NCI-H2171 treated with DMSO at 0.1 percent for 48 hours (cell line): ENCODE measurements around the gene PCOLCE2.
"Not testable (repeated sequence)": the region's sequence is repeated elsewhere in the genome, so short reads cannot be mapped to it uniquely, and the experiment has no call there.

ENCODE experiments used
- DNase-seq: peaks from one replicate; lab custom pipeline; 2025; lab: John Stamatoyannopoulos, UW

PCOLCE2 gene

GRCh38 chr3:142898346-142899213 is 9.7 kb upstream of the PCOLCE2 start:
- DNase-seq: no peak

DNA sequence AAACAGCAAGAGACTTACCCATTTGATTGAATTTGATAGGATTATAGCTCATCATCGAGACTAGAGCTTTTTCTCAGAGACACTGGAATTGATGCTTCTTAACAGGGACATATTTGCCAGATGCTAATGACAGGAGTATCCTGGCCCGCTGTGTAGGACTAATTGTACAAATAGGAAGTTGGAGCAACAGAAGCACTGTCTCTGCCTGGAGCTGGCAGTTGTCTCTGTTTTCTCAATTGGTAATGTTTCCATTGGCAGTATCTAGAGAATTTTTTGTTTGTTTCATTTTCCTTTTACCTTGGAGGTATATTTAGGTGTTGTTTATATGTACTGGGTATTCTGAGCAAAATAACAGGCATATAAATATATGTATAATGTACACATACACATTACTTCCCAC is 8.9 kb upstream of the PCOLCE2 start:
- DNase-seq: no peak

- no peak for DNase-seq
These were observed 8.1 kb upstream of the PCOLCE2 start for GRCh38 chr3:142896996-142897395.

- DNase-seq: no peak
These were observed 7.4 kb upstream of the PCOLCE2 start for GRCh38 chr3:142896201-142896755.

DNA sequence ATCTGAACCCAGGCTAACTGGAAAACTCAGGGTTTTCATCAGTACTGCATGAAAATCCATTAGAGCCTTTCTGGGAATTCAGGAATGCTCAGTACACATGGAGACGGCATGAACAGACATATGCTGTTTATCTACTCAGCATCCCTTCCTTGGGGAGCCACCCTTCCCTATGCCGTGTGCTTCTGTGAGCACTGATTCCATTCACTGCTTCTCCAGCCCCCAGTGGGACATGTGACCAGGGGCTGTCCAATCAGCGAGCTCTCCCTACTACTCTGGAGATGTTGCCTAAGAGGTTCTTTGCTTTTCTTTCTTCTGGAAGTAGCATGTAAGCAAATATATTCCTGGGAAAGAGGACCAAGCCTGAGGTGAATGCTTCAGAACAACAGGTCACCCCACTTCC is 5.6 kb upstream of the PCOLCE2 start:
- peak; percentile 24 for DNase-seq

GRCh38 chr3:142892714-142893113 is 3.8 kb upstream of the PCOLCE2 start:
- no peak for DNase-seq

GRCh38 chr3:142890592-142890991 is 1.7 kb upstream of the PCOLCE2 start:
- DNase-seq: no peak

GRCh38 chr3:142889212-142890014 is 530 bp upstream of the PCOLCE2 start:
- peak; percentile 48 for DNase-seq

- peak; percentile 95 for DNase-seq
These were observed 793 bp downstream of the PCOLCE2 start for GRCh38 chr3:142888099-142888480.

DNA sequence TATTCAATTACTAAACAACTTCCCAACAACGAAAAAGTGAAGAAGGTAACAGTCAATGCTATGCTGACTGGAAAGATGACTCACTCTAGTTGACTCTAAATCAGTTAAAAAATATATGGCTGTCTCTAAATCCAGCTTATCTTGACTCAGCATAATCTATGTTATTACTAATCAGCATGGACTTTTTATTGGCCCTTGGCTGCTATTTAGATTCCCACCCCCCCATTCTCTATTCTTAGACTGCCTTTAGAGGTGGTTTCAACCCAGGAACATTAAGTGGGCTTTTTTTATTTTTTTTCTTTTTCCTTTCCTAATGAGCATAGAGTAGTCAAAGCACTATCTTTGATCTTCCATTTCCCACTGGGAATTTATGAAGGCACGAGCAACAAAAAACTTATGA is 1.9 kb downstream of the PCOLCE2 start:
- no peak for DNase-seq

DNA sequence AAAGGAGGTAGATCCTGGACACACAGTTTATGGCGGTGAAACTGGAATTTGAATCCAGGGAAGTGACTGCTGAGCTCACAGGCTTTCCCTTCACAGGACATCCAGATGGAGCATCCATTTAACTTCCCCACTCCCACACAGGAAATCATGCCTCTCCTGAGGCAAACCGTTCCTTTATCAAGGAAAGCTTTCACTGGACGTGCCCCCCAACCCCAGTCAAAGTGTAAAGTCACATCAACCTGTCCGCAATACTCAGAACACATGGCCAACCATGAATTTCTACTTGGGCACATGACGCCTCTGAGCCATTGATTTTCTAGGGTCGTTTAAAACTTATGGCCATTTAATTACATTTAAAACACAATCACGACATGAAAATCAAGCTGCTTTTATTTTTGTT is 2.9 kb downstream of the PCOLCE2 start:
- DNase-seq: no peak

- DNase-seq: no peak
These were observed 4.4 kb downstream of the PCOLCE2 start for GRCh38 chr3:142884531-142884930.

- DNase-seq: not testable (repeated sequence)
These were observed 5.3 kb downstream of the PCOLCE2 start for GRCh38 chr3:142883534-142883933.

DNA sequence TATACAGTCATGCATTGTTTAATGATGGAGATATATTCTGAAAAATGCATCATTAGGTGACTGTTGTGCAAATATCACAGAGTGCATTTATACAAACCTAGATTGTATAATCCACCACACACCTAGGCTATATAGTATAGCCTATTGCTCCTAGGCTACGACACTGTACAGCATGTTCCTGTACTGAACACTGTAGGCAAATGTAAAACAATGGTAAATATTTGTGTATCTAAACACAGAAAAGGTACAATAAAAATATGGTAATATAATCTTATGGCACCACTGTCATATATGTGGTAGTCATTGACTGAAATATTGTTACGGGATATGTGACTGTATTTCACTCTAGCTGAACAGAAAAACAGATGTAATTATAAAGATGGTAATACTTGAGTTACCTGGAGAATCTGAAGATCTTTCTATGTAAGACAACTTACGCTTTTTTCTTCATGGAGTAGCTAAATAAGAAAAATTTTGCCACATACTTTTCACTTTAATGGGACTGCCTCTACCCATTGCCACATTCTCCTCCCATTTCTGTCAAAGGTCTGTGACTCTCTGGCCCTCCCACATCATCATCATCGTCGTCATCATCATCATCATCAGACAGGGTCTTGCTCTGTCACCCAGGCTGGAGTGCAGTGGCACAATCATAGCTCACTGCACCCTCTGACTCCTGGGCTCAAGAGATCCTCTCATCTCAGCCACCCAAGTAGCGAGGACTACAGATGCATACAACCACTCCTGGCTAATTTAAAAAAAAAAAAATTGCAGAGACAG is 7.2 kb downstream of the PCOLCE2 start:
- no peak for DNase-seq

DNA sequence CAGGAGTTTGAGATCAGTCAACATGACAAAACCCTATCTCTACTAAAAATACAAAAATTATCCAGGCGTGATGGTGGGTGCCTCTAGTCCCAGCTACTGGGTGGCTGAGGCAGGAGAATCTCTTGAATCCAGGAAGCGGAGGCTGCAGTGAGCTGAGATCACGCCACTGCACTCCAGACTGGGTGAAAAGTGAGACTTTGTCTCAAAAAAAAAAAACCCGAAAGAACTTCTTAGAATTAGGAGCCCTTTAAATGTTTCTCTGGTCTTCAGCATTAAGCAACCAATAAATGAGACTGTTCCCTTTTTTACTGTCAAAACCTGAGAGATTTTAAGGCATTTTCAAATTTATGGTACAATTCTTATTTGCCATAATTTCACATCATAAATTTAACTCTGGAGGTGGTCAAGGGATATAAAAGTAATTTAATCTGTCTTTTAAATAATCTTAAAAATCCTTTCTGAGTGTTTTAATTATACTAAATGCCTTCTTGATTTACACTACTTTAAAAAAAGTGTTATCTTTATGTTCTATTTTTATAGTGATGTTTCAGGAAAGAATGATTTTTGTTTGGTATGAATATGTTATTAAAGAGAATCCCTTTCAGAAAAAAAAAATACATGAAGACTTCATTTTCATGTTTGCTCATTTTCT is 10.1 kb downstream of the PCOLCE2 start:
- no peak for DNase-seq

DNA sequence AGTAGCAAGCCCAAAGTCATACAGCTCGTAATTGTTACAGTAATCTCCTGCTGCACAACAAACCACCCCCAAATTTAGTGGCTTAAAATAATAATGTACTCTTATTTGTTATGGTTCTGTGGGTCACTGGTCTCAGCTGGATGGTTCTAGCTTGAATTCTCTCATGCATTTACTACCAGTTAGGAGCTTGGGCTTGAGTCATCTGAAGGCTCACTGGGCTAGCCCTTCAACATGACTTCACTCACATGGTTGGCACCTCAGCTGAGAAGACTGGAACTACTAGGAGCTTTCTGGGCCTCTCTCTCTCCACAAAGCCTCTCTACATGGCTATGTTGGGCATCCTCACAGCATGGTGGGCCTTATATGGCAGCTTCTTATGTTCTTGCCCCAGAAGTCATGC is 12.5 kb downstream of the PCOLCE2 start:
- DNase-seq: no peak

DNA sequence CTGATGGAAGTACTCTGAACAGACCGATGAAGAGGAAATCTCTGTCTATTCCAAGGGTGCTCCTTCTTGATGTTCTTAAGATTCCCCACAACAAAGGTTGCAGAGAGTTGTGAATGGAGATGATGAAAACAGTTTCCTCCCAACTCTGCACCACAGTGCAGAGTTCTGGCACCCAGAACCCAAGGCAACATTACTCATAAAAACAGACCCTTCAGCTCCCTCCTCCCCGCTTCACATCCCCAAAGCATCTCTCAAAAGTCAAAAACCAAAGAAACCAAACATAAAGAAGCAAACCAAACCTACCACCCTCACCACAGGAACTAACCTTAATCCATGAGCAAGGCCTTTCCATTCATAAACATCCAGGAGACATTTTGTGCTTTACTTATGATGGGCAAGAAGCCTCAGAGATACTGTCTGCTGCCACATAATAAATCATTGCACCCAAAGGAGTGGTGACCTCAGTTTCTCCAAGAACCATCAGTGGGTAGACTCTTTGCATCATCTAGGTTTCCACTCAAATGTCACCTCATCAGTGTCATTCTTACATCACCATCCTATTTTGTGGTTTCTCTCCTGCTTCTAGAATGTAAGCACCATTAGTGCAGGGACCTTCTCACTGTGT is 13.2 kb downstream of the PCOLCE2 start:
- DNase-seq: no peak

DNA sequence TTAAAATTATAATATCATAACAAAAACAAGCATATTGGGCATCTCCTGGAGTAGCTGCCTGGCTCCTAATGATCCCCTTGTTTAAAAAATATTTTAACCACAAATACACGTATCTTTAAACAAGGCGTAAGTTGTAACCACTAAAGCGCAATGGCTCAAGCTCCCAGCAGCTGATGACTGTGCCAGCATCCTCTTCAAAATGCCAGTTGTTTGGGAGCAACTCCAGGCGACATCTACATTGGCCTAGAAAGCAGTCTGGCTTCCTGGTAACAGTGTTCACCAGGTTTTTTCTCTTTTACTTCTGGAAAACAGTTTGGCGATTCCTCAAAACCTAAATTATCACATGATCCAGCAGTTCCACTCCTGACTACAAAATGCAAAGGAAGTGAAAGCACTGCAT is 13.8 kb downstream of the PCOLCE2 start:
- no peak for DNase-seq

DNA sequence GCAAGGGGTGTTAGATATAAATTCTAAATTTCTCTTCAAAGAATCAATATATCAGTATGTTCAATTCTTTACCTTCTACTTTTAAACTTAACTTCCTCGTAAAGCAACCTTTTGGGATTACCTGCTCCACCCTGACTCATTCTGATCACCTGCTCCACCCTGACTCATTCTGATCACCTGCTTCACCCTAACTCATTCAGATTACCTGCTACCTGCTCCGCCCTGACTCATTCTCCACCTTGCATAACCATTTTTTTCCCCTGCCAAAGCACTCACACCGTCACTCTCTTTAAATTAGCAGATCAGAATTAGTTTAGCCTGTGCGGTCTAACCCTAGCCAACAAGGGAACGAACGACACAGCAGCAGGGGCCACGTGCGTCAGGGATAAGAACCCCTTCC is 20.5 kb downstream of the PCOLCE2 start:
- DNase-seq: not testable (repeated sequence)

DNA sequence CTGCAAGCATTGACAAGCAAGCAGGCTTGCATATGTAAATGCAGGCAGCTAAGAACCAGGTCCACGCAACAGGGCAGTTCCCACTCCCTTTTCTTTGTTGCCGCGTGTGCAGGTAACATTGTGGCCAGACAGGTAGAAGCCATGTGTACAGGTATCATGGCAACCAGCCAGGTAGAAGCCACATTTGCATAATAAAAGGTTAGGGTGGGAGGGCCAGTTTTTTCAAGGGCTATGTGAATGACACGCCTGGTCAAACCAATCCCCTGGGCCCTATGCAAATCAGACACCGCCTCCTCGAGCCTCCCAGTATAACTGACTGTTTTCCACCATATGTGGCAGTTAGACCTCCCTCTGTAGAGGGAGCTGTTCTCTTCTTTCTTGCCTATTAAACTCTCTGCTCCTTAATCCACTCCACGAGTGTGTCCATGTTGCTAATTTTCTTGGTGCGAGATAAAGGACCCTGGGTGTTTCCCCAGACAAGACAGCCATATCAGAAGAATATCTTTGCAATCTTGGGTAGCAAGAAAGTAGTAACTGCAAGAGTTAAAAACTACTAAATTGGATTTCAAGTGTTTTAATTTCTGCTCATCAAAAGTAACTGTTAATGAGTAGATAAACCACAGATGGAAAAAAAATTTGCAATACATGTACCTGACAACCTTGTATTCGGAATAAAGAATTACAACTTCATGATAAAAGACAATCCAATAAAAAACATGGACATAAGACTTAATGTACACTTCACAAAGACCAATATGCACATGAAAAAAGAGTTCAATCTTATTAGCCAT is 21.8 kb downstream of the PCOLCE2 start:
- peak; percentile 92 for DNase-seq
